Activated CD4-positive, alpha-beta memory T cell treated with anti-CD3 and anti-CD28 coated beads, Interleukin-2, amount 10 ng/mL, durations not matched to agents 7 days and 5 days (primary cell): Measurements from ENCODE around the gene CIRBP. TPM values are rescaled to one million over a fixed set of nuclear protein-coding genes. Genes with fewer than 3 reads are reported as not detected.

Experiments
- CTCF ChIA-PET: fragments of 350-600 bp; sonication (Branson Sonifier 250); formaldehyde crosslinking; loops from one replicate; lab custom pipeline; 2021; ENCODE audit warnings: antibody characterized with exemption, inconsistent platforms; lab: Charles Lee
- POLR2A ChIA-PET: fragments of 350-600 bp; sonication (Branson Sonifier 250); formaldehyde crosslinking; loops from one replicate; lab custom pipeline; 2021; ENCODE audit warnings: antibody characterized with exemption; lab: Charles Lee
- DNase-seq: peaks from one replicate; pipeline ENCODE4 v3.0.0-alpha.2; 2020
- H3K27ac Mint-ChIP-seq: one replicate; pipeline ENCODE4 v1.8.0; 2021; ENCODE audit warnings: mild to moderate bottlenecking, mixed read lengths
- H3K27me3 Mint-ChIP-seq: one replicate; pipeline ENCODE4 v1.8.0; 2021; ENCODE audit warnings: mixed read lengths
- H3K36me3 Mint-ChIP-seq: one replicate; pipeline ENCODE4 v1.8.0; 2021; ENCODE audit warnings: low read depth, mixed read lengths
- H3K4me1 Mint-ChIP-seq: one replicate; pipeline ENCODE4 v1.8.0; 2021; ENCODE audit warnings: mixed read lengths
- H3K4me3 Mint-ChIP-seq: one replicate; pipeline ENCODE4 v1.8.0; 2021; ENCODE audit warnings: mild to moderate bottlenecking, mixed read lengths
- H3K9me3 Mint-ChIP-seq: one replicate; pipeline ENCODE4 v1.8.0; 2021; ENCODE audit warnings: mixed read lengths
- total RNA-seq, 2 experiments: library from RNA; stranded (reverse); gene quantifications; one replicate each; pipeline ENCODE4 v1.2.3, GENCODE V29; 2021

The CIRBP gene
- total RNA-seq, 2 experiments from 2014 or later, result 203 to 204 TPM

DNA sequence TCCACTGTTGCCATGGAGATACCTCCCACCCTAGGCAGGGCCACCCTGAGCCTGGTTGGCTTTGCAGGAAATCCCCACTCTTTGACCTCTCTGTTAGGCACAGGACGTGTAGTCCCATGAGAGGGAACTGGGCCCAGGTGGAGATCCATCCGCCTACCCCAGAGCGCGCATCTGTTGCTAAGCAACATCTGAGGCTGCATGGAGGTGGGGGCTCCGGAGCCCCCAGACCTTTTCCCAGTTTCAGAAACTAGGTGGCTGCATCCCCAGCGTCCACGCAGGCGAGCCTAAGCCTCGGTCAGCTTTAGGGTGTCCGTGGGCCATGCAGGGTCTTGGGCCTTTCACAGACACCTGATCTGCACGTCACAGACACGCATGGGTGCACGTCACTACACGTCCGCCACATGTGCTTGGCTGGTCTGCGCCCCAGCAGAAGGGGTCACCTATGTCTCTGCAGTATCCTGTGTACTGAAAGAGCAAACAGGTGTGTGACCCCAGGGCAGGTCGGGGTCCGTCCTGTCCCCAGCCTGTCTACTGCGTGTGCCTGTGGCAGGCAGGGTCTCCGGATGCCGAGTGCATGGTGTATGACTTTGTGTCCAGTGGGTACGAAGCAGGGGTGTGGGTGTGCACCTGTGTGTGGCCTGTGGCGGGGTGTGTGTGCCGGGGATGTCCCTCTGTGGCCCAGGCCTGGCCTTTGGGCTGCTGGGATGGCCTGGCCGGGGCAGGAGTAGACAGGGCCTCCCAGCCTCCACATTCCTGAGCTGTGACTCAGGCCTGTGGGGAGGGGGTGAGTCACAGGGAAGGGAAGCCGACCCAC is 4.1 kb upstream of the CIRBP start:
- H3K4me1 Mint-ChIP-seq, result peaks cover 51% of the 10 kb centered on the region
- peak overlapping the region; percentile 65 for H3K27ac Mint-ChIP-seq
- peaks cover 10% of the 10 kb centered on the region for H3K36me3 Mint-ChIP-seq
- H3K4me3 Mint-ChIP-seq, result peak overlapping the region; percentile 44
- DNase-seq, result no peak
- POLR2A ChIA-PET, result interaction anchor here (0.9 to 10.9 kb wide), 5 partner anchors 7 to 21 kb away, joined by 4 to 266 read pairs (median 119); partner anchors contain the start of genes ATP5F1D and FAM174C
- CTCF ChIA-PET, result interaction anchor here (1.4 to 11.2 kb wide), 4 partner anchors 11 to 244 kb away, joined by 3 to 412 read pairs (median 24); partner anchors contain the start of gene RNU6-2
- peaks cover 3% of the 10 kb centered on the region for H3K27me3 Mint-ChIP-seq
- no peaks in the 10 kb centered on the region for H3K9me3 Mint-ChIP-seq

DNA sequence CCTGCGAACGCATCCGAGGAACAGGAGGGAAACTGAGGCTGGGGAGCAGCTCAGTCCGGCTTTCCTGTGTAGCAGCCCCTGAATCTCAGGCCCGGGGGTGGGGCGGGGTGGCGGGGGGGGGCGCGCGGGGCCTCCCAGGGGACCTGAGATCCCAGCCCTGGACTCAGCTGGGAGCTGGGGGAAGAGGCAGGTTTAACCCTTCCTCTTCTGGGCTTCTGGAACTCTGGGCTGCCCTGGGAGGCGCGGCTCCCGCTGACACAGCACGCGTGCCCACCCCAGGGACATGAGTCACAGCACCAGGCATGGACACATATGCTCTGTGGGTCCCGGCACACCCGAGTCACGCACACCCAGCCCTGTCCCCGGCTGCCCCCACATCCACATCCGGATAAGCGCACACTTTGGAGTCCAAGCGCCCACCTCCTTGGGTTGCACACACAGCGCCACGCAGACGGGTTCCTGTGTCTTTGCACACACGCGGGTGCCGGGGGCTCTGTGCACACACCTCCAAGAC is 3.5 kb upstream of the CIRBP start:
- Mint-ChIP-seq H3K9me3 (no peaks in the 10 kb centered on the region), H3K27ac (peak overlapping the region; percentile 52), H3K36me3 (peaks cover 16% of the 10 kb centered on the region), H3K27me3 (peaks cover 3% of the 10 kb centered on the region), H3K4me1 (peaks cover 57% of the 10 kb centered on the region), H3K4me3 (peak overlapping the region; percentile 58)
- POLR2A ChIA-PET, result interaction anchor here (1.0 to 10.9 kb wide), 6 partner anchors 8 to 198 kb away, joined by 5 to 266 read pairs (median 67); partner anchors contain the start of genes ARHGAP45, ATP5F1D, FAM174C and MIDN
- CTCF ChIA-PET, result interaction anchor here (1.0 to 11.2 kb wide), 7 partner anchors 12 to 244 kb away, joined by 3 to 412 read pairs (median 5); partner anchors contain the start of gene RNU6-2
- DNase-seq, result peak; percentile 59

DNA sequence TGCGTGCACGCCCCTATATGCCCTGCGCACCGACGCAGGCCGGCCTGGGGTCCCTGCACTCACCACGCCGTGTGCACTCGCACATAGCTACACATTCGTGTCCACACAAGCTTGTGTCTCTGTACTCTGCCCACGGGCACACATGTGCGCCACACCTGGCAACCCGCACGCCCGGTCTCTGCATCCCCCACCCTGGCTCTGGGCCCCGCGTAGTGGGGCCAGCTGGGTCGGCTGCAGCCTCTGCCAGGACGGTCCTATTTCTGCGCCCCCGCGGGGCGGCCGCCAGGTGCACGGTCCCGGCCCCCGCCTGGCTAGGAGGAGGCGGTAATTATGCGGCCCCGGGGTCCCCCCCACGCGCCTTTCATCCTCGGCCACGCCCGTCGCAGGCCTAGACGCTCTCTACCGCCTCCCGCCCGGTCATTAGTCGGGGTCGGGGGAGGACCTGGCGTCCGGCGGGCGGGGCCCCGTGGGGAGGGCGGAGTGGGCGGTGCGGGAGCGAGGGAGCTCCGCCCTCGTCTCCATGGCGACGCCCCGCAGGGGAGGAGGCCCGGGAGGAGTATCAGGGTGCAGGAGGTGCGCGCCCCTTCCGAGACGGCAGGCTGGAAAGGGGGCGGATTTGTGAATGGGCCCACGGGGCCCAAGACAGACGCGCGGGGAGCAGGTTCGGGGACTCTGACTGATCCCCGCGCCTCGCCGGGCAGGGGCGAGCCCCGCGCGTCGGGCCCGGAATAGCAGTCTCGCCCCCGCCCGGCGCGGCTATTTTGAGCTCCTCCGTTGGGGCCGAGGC is 2.8 kb upstream of the CIRBP start:
- Mint-ChIP-seq H3K9me3 (no peaks in the 10 kb centered on the region), H3K4me1 (peaks cover 62% of the 10 kb centered on the region), H3K36me3 (peaks cover 22% of the 10 kb centered on the region), H3K27ac (peak overlapping the region; percentile 52), H3K4me3 (peak overlapping the region; percentile 58), H3K27me3 (peaks cover 3% of the 10 kb centered on the region)
- POLR2A ChIA-PET, result interaction anchor here (0.7 to 10.9 kb wide), 8 partner anchors 8 to 199 kb away, joined by 3 to 266 read pairs (median 14); partner anchors contain the start of genes ARHGAP45, ATP5F1D, FAM174C and MIDN
- DNase-seq, result peak; percentile 92
- CTCF ChIA-PET, result interaction anchor here (0.6 to 11.2 kb wide), 19 partner anchors 9 to 619 kb away, joined by 3 to 412 read pairs (median 3); partner anchors contain the start of genes ABHD17A, ARHGAP45, ATP5F1D and FAM174C

DNA sequence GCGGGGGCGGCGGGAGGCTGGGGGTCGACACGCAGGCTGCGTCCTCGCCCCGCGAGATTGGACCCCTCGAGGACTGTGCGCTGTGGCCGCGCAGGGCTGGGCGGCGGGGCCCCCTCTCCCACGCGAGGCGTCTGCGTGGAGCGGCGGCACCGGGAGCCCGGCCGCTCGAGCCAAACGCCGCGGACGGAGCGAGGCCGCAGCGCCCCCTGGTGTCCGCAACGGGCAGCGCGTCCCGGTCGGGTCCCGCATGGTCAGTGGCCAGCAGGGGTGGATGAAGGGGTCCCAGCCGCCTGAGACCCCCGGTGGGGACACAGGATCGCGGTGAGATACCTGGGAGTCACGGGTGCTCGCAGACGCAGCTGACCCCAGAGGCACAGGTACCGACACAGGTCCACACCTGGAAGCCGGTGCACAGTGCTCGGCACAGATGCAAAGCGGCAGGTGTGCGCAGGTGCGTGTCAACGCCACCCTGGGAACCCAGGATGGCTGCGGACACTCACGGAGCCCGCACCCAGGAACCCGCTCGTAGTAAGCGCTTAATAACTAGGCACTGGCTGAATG is 2.1 kb upstream of the CIRBP start:
- Mint-ChIP-seq H3K27me3 (peaks cover 3% of the 10 kb centered on the region), H3K9me3 (no peaks in the 10 kb centered on the region)

DNA sequence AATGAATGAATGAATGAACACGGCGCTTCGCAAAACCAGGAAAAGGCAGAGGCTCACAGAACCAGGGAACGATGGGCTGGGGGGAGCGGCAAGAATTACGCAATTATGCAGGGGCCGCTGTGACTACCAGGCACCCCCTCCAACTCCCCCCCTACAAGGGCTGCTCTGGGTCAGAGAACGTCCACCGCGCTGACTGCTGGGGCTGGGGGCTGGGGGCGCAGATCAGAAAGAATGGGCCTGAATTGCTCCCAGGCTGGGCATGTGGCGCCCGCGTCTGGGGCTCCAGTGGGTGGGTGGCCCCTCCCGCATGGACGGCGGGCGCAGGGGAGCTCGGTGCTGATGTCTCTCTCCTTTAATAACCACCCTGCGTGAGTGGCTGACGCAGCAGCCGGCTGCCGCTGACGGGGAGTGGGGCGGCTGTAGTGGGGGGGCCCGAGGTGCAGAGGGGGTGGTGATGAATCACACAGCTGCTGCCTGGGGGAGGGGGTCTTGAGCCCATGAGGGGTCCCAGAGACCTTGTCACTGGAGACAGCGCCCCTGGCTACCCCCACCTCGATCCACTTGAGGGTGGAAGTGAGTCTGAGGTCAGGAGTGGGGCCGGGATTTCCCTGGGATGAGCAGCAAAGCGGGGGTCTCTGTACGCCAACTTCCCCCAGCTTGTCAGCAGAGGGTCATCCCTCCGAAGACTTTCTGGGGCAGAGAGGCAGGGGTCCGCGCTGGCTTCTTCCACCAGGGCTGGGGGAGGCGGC is 1.5 kb upstream of the CIRBP start:
- DNase-seq, result no peak
- peaks cover 64% of the 10 kb centered on the region for H3K4me1 Mint-ChIP-seq
- H3K27ac Mint-ChIP-seq, result no peak overlapping the region
- H3K4me3 Mint-ChIP-seq, result peak overlapping the region; percentile 27
- no peaks in the 10 kb centered on the region for H3K9me3 Mint-ChIP-seq
- peaks cover 28% of the 10 kb centered on the region for H3K36me3 Mint-ChIP-seq
- POLR2A ChIA-PET, result interaction anchor here (1.4 to 10.9 kb wide), 4 partner anchors 10 to 137 kb away, joined by 3 to 266 read pairs (median 140); partner anchors contain the start of gene ATP5F1D
- H3K27me3 Mint-ChIP-seq, result peaks cover 3% of the 10 kb centered on the region
- CTCF ChIA-PET, result interaction anchor here (2.4 to 11.2 kb wide), 3 partner anchors 14 to 26 kb away, joined by 23 to 412 read pairs (median 44); partner anchors contain the start of gene ATP5F1D

More for the DNA sequence above, 2.1 kb upstream of the CIRBP start:
- no peak overlapping the region for H3K27ac Mint-ChIP-seq
- H3K36me3 Mint-ChIP-seq, result peaks cover 23% of the 10 kb centered on the region
- CTCF ChIA-PET, result interaction anchor here (0.6 to 11.2 kb wide), 17 partner anchors 8 to 618 kb away, joined by 3 to 412 read pairs (median 4); partner anchors contain the start of genes ABHD17A, ARHGAP45, ATP5F1D and FAM174C
- peak; percentile 76 for DNase-seq
- H3K4me1 Mint-ChIP-seq, result peaks cover 62% of the 10 kb centered on the region
- peak overlapping the region; percentile 27 for H3K4me3 Mint-ChIP-seq
- POLR2A ChIA-PET, result interaction anchor here (1.0 to 10.9 kb wide), 8 partner anchors 9 to 200 kb away, joined by 3 to 266 read pairs (median 14); partner anchors contain the start of genes ARHGAP45, ATP5F1D, FAM174C and MIDN

DNA sequence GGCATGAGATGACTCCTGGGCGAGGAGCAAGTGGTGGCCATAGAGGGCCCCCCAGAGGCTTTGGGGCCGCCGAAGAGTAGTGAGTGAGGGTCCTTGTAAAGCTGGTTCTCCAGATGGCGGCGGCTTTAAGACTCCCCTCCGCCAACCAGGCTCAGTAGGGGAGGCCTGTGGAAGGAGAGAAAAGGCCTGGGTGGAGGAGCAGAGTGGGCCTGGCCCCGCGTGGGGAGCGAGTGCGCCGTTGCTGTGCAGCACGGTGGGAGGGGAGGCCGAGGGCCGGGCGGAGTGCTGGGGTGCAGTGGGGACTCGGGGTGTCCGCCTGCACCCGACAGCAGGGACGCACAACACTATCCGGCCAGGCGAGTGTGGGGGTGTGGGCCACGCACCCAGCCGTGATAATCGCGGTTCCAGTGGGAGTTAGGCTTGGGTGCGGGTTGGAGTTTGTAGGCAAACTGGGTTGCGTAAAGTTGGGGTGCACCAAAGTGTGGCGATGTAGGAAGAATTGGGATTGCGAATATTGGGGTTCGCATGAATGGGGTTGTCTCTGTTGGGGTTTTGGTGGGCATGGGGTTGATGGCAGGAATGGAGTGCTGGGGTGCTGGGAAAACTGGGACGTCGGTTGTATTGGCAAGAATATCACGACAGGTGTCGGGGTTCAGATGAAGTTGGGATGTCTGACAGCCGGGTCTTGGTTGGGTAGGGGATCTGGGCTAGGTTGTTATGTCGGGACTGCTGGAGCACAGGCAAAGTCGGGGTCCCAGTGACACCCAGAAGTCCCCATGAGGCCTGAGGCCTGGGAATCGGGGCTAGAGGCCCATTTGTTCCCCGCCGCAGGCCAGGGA is 687 bp upstream of the CIRBP start:
- POLR2A ChIA-PET, result interaction anchor here (0.6 to 10.9 kb wide), 49 partner anchors 10 to 628 kb away, joined by 3 to 266 read pairs (median 6); partner anchors contain the start of genes ABCA7, ARHGAP45, ATP5F1D and CBARP
- H3K9me3 Mint-ChIP-seq, result no peaks in the 10 kb centered on the region
- CTCF ChIA-PET, result interaction anchor here (0.6 to 11.2 kb wide), 8 partner anchors 11 to 222 kb away, joined by 3 to 412 read pairs (median 10); partner anchors contain the start of genes ATP5F1D and REEP6
- no peak for DNase-seq
- H3K27ac Mint-ChIP-seq, result peak overlapping the region; percentile 42
- peak overlapping the region; percentile 51 for H3K4me3 Mint-ChIP-seq
- H3K27me3 Mint-ChIP-seq, result peaks cover 3% of the 10 kb centered on the region
- peaks cover 34% of the 10 kb centered on the region for H3K36me3 Mint-ChIP-seq
- H3K4me1 Mint-ChIP-seq, result peaks cover 64% of the 10 kb centered on the region

DNA sequence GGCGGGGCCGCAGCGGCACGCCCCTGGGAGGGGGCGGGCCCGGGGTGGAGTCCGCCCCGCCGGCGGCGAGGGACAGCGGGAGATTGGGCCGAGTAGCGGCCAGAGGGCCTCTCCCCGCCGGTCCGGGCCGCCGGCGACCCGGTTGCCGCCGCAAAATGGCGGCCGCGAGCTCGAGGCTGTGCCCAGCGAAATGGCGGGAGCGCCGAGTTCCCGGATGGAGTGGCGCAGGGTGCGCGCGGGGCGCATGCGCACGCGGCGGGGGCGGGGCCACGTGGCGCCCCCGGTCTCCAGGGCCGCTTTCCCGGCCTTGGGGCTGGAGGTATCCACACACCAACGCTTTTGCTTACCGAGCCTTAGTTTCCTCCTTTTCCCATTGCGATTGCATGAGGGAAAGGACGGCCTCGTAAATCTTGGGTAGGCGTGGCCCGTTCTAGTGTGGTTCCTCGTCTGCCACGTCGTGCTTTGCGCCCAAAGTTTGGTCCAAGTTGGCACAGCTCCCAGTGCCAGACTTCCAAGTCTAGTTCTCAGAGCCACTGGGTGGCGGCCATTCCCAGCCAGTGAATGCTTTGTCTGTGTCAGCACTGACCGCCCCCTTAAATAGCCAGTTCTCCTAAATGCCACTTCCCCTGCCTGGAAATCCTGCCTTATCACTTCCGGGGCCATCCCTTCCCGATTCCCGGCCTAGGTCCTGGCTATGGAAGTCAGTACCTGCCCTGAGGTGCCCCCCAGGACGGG is 513 bp downstream of the CIRBP start:
- ChIA-PET CTCF (interaction anchor here (1.0 to 11.2 kb wide), 6 partner anchors 10 to 240 kb away, joined by 3 to 412 read pairs (median 8); partner anchors contain the start of gene ATP5F1D), POLR2A (interaction anchor here (0.6 to 10.9 kb wide), 48 partner anchors 9 to 627 kb away, joined by 3 to 266 read pairs (median 6); partner anchors contain the start of genes ABCA7, ARHGAP45, ATP5F1D and CBARP)
- H3K4me1 Mint-ChIP-seq, result peaks cover 71% of the 10 kb centered on the region
- H3K4me3 Mint-ChIP-seq, result peak overlapping the region; percentile 91
- peaks cover 44% of the 10 kb centered on the region for H3K36me3 Mint-ChIP-seq
- H3K27ac Mint-ChIP-seq, result peak overlapping the region; percentile 85
- H3K27me3 Mint-ChIP-seq, result peaks cover 3% of the 10 kb centered on the region
- H3K9me3 Mint-ChIP-seq, result no peaks in the 10 kb centered on the region
- peak; percentile 89 for DNase-seq

DNA sequence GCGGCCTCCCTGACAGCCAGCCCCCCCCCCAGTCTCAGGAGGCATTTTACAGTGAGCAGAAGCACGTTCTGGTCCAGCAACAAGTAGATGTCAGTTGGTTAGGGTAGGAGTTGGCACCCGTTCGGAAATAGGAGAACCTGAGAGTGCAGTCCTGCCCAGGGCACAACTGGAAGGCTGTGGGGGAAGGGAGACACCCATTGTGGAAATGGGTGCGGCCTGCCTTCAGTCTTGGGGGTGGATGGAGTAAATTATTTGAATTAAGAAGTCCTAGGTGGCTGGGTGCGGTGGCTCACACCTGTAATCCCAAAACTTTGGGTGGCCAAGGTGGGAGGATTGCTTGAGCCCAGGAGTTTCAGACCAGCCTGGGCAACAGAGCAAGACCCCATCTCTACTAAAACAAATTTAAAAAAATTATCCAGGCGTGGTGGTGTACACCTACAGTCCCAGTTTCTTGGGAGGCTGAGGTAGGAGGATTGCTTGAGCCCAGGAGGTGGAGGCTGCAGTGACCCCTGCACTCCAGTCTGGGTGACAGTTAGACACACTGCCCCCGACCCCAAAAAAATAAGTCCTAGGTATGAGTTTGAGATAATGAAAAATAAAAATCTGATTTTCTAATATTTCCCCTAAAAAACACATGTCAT is 1.2 kb downstream of the CIRBP start:
- H3K36me3 Mint-ChIP-seq, result peaks cover 45% of the 10 kb centered on the region
- H3K27ac Mint-ChIP-seq, result peak overlapping the region; percentile 85
- no peak for DNase-seq
- no peaks in the 10 kb centered on the region for H3K9me3 Mint-ChIP-seq
- peak overlapping the region; percentile 91 for H3K4me3 Mint-ChIP-seq
- ChIA-PET POLR2A (interaction anchor here (0.9 to 5.4 kb wide), 7 partner anchors 12 to 382 kb away, joined by 3 to 266 read pairs (median 20); partner anchors contain the start of genes ARHGAP45, ATP5F1D, CNN2 and TCF3), CTCF (no interaction called here)
- peaks cover 67% of the 10 kb centered on the region for H3K4me1 Mint-ChIP-seq
- H3K27me3 Mint-ChIP-seq, result peaks cover 3% of the 10 kb centered on the region

DNA sequence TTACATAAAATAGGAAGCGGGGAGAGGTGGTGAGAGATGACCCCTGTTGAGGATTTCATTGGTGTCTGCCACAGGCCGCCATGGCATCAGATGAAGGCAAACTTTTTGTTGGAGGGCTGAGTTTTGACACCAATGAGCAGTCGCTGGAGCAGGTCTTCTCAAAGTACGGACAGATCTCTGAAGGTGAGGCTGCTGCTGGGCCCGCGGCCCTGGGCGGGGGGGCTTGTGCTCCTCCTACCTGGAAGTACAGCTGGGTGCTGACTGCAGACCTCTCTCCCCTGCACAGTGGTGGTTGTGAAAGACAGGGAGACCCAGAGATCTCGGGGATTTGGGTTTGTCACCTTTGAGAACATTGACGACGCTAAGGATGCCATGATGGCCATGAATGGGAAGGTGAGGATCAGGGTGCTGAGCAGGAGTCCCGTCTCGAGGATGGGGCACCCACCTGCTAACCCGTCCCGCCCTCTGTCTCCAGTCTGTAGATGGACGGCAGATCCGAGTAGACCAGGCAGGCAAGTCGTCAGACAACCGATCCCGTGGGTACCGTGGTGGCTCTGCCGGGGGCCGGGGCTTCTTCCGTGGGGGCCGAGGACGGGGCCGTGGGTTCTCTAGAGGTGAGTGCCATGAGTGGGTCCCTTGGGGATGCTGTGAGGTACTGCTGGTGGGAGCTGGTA is 1.9 kb downstream of the CIRBP start:
- H3K9me3 Mint-ChIP-seq, result no peaks in the 10 kb centered on the region
- H3K36me3 Mint-ChIP-seq, result peaks cover 45% of the 10 kb centered on the region
- ChIA-PET POLR2A (interaction anchor here (1.1 to 2.5 kb wide), 3 partner anchors 10 to 30 kb away, joined by 3 to 8 read pairs (median 6); no protein-coding TSS in a partner anchor), CTCF (interaction anchor here (0.6 to 1.9 kb wide), 3 partner anchors 26 to 138 kb away, joined by 3 to 6 read pairs (median 3); no protein-coding TSS in a partner anchor)
- DNase-seq, result no peak
- peaks cover 62% of the 10 kb centered on the region for H3K4me1 Mint-ChIP-seq
- peak overlapping the region; percentile 91 for H3K4me3 Mint-ChIP-seq
- H3K27me3 Mint-ChIP-seq, result peaks cover 3% of the 10 kb centered on the region
- H3K27ac Mint-ChIP-seq, result peak overlapping the region; percentile 85
